ENCODE data around the gene CEP63. TPM values are rescaled to one million over a fixed set of nuclear protein-coding genes. Genes with fewer than 3 reads are reported as not detected.

The CEP63 gene
- total RNA-seq (10 to 100 TPM; 27.6 to 38.8 (median 31.0) TPM), polyA plus RNA-seq (10 to 100 TPM; 20.1 to 24.9 TPM)
- long read RNA-seq, donor 1, transcript CEP63-201 (12 exons, 2,056 nt), result major isoform, 7 of 50 reads
- long read RNA-seq, donor 1, partial matches to known transcripts, result 19 of 50 reads
- long read RNA-seq, donor 1, other reads (novel, unspliced or antisense), result 20 of 50 reads
- long read RNA-seq, donor 2, transcript CEP63-203 (12 exons, 1,835 nt), result minor isoform, 5 of 46 reads
- long read RNA-seq, donor 2, transcript CEP63-201 (12 exons, 2,056 nt), result major isoform, 11 of 46 reads
- long read RNA-seq, donor 2, partial matches to known transcripts, result 12 of 46 reads
- long read RNA-seq, donor 2, other reads (novel, unspliced or antisense), result 17 of 46 reads
- long read RNA-seq, donor 3, partial matches to known transcripts, result 16 of 34 reads
- long read RNA-seq, donor 3, other reads (novel, unspliced or antisense), result 14 of 34 reads

DNA sequence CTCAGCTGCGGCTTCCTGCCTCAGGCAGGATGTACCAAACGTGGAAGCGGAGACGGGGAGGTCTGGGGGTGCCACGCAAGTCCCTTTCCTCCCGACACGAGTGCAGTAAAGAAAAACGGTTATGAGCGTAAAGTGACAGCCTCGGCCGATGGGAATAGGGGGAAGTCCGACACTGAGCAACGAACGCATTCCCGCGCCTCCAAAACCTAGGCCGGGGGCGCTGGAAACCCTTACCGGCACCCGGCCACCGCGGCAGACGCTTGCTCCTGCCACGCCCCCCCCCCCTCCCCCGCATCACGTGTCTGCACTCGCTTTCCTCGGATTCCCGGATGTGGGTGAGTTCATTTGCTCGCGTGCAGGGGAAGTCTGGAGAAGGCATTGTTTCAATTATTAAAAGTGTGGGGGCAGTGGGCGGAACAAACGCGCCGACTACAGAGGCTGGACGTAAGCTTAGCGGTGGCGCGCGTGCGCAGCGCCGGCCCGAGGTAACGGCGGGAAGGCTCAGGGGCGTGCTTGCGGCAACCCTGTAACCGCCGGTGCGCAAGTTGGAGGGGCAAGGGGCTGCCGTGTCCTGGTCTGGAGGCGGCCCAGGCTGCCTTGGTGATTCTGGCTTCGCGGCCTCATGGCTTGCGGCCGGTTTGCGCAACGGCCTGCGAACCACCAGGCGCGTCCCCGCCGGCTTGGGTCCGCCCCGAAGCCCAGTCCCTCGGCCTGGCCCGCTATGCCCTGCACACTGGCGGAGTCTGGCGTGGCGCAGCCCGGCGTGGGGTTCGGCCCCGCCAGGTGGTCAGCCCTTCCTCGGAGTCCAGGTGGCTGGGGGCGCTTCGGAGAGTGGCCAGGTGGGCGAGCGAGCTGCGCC, at the start of gene CEP63, which contains the start of gene ANAPC13:
Gene CEP63, plus strand, starts transcription at position 340 of the 859 bp plus-strand sequence. CDS start 9,264 bp downstream, outside the sequence.
Gene ANAPC13, minus strand, starts transcription at position 268 of the 859 bp plus-strand sequence. CDS start 3,081 bp downstream, outside the sequence.
- DNase-seq (peak; percentile 88 to 97), ATAC-seq (peak; percentile 91 to 97 (median 94))
- Histone ChIP-seq H3K36me3 (peaks cover 0 to 23% (median 13%) of the 10 kb centered on the region in 9 donors), H3K27me3 (no peaks in the 10 kb centered on the region), H3K4me1 (peaks cover 11 to 53% (median 40%) of the 10 kb centered on the region in 9 donors), H3K9me3 (no peaks in the 10 kb centered on the region), H3K4me3 (peak within 1 kb of the TSS; percentile 71 to 94 (median 79)), H3K27ac (peak within 1 kb of the TSS; percentile 93 to 99 (median 96))
- intact Hi-C loops (cut with DNase I), result loop anchor here in 4 of 10 donors (5.0 to 10.0 kb wide), 5 partner anchors 114 to 1764 kb away; partner anchors contain the start of genes AMOTL2 (in 2 of the 4), NPHP3 (in 1 of the 4) and TOPBP1 (in 1 of the 4)
- 0 to 1% methylated on average over 80 to 81 of the region's 81 CpGs for WGBS, 2 donors
- TF ChIP-seq, protein P1, sequence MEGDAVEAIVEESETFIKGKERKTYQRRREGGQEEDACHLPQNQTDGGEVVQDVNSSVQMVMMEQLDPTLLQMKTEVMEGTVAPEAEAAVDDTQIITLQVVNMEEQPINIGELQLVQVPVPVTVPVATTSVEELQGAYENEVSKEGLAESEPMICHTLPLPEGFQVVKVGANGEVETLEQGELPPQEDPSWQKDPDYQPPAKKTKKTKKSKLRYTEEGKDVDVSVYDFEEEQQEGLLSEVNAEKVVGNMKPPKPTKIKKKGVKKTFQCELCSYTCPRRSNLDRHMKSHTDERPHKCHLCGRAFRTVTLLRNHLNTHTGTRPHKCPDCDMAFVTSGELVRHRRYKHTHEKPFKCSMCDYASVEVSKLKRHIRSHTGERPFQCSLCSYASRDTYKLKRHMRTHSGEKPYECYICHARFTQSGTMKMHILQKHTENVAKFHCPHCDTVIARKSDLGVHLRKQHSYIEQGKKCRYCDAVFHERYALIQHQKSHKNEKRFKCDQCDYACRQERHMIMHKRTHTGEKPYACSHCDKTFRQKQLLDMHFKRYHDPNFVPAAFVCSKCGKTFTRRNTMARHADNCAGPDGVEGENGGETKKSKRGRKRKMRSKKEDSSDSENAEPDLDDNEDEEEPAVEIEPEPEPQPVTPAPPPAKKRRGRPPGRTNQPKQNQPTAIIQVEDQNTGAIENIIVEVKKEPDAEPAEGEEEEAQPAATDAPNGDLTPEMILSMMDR (IDR thresholded peaks at IDR 0.05), result no peak

GRCh38 chr3:134437211-134437752, 48.6 kb upstream of the CEP63 start:
- Histone ChIP-seq H3K9me3 (no peaks in the 10 kb centered on the region), H3K36me3 (no peaks in the 10 kb centered on the region), H3K27ac (no peak overlapping the region), H3K4me3 (no peak overlapping the region), H3K27me3 (no peaks in the 10 kb centered on the region), H3K4me1 (no peaks in the 10 kb centered on the region)
- ATAC-seq, result no peak
- no peak for DNase-seq
- intact Hi-C loops (cut with DNase I), result no loop called here
- TF ChIP-seq, protein P1 (IDR thresholded peaks at IDR 0.05), result no peak
- WGBS, 2 donors, result 80 to 83% methylated on average over 3 of the region's 3 CpGs

- TF ChIP-seq, protein P1 (IDR thresholded peaks at IDR 0.05), result no peak
- DNase-seq, result no peak
Measured at GRCh38 chr3:134441321-134441720, 44.5 kb upstream of the CEP63 start.

More at GRCh38 chr3:134441321-134441720, 44.5 kb upstream of the CEP63 start:
- H3K9me3 ChIP-seq, result peaks cover 0 to 12% (median 0%) of the 10 kb centered on the region in 11 donors
- 96% methylated on average over 1 of the region's 1 CpG for WGBS, 2 donors
- H3K36me3 ChIP-seq, result no peaks in the 10 kb centered on the region
- no peak for ATAC-seq
- intact Hi-C loops (cut with DNase I), result no loop called here
- H3K27ac ChIP-seq, result no peak overlapping the region
- no peaks in the 10 kb centered on the region for H3K27me3 ChIP-seq
- no peak overlapping the region for H3K4me3 ChIP-seq
- H3K4me1 ChIP-seq, result peaks cover 0 to 16% (median 12%) of the 10 kb centered on the region in 9 donors

Data from heart right ventricle (tissue), 16 donors.